Measurements from ENCODE around the gene PTPRJ.
"Not testable (repeated sequence)": the region's sequence is repeated elsewhere in the genome, so short reads cannot be mapped to it uniquely, and the experiment has no call there.

Gene PTPRJ

DNA sequence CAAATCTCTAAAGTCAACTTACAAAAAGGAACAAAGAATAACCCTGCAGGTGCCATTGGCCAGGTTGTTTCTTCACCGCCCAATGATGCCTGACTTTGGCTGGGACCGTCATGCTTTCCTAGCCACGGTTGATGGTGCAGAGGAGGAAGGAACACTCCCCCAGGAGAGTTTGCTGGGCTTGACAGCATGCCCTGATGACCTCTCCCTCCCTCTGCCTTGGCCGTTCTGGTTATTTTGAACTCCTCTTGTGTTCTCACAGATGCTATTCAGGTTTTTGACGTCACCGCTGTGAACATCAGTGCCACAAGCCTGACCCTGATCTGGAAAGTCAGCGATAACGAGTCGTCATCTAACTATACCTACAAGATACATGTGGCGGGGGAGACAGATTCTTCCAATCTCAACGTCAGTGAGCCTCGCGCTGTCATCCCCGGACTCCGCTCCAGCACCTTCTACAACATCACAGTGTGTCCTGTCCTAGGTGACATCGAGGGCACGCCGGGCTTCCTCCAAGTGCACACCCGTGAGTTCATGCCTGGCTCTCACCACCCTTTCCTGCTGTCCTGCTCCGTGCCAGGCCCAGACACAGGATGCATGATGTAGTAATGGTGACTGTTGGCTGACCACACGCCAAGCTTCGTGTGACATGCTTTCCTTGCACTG lies 147.3 kb downstream of the PTPRJ start:
- Histone ChIP-seq H3K27ac (ENCODE audit: insufficient read depth, low read depth, low read length, poor library complexity, severe bottlenecking) (no peak overlapping the region), H3K27me3 (ENCODE audit: control insufficient read depth, insufficient read depth, low read length, poor library complexity, severe bottlenecking) (no peaks in the 10 kb centered on the region), H3K9me3 (ENCODE audit: control insufficient read depth, low read length) (no peaks in the 10 kb centered on the region), H3K36me3 (ENCODE audit: control insufficient read depth, insufficient read depth, low read length) (peaks cover 9% of the 10 kb centered on the region), H3K4me3 (ENCODE audit: insufficient read depth, low read depth, low read length) (no peak overlapping the region), H3K4me1 (ENCODE audit: control insufficient read depth, insufficient read depth, low read length) (no peaks in the 10 kb centered on the region)
- WGBS, 2 experiments, result 96 to 97% methylated on average over 22 of the region's 22 CpGs

DNA sequence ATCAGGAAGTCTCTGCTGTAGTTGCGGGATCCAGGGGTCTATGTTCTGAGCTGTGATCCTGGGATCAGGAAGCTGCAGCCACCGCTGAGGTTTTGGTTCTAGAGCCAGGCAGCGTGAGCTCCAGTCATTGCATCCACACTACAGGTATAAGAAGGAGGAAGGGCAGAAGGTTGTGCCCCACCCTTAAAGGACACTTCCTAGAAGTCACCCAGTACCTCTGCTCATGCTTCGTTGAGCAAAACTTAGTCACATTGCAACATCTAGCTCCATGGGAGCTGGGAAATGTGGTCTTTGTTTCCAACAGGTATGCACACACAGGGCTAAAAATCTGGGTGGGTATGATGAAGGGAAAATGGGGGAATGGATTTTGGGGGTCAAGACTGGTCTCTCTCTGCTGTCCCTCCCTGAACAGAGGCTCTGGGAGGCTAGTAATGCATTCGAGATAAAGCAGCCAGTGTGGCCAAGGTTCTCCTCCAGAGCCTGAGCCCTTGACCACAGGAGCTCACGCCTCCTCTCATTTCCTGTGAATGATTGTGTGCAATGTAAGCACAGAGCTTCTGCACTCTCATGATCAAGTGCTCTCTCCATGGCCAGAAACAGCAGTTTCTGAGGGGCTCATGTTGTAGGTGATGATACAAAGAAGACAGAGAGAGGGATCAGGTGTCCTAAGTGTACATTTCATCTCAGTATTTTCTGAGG lies 149.5 kb downstream of the PTPRJ start:
- no peak overlapping the region for H3K4me3 ChIP-seq (ENCODE audit: insufficient read depth, low read depth, low read length)
- no peak overlapping the region for H3K27ac ChIP-seq (ENCODE audit: insufficient read depth, low read depth, low read length, poor library complexity, severe bottlenecking)
- H3K4me1 ChIP-seq (ENCODE audit: control insufficient read depth, insufficient read depth, low read length), result no peaks in the 10 kb centered on the region
- H3K36me3 ChIP-seq (ENCODE audit: control insufficient read depth, insufficient read depth, low read length), result peaks cover 9% of the 10 kb centered on the region
- whole genome bisulfite sequencing, 2 experiments, result 95 to 97% methylated on average over 6 of the region's 6 CpGs
- H3K9me3 ChIP-seq (ENCODE audit: control insufficient read depth, low read length), result no peaks in the 10 kb centered on the region
- no peaks in the 10 kb centered on the region for H3K27me3 ChIP-seq (ENCODE audit: control insufficient read depth, insufficient read depth, low read length, poor library complexity, severe bottlenecking)

DNA sequence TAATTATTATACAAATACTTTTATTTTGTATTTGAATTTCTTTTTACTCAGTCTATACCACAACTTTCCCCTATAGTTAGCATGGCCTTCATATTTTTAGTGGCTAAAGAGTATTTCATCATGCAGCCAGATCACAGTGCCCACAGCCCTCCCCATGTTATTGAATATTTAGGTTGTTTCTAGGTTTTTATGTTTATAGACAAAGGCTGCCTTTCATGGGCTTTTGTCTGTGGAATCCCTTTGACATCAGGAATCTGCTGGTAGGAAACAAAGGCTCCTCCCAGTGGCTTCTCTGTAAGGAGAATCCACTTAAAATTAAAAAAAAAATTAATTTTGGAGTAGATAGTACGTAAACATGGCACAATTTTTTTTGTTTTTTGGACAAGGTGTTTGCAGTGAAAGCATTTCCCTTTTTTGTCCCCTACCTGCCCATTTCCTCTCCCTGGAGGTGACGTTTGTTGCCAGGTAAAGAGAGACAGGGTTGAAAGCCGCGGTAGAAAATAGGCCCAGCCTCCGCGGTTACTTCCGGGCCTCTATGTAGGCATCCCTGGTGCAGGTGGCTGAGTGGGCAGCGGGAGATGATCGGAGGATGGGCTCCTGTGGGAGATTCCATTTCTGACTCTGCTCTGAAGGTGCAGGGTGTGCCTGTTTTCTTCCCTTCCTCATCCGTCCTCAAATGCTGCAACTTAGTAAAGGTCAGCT lies 154.0 kb downstream of the PTPRJ start:
- Histone ChIP-seq H3K4me3 (ENCODE audit: insufficient read depth, low read depth, low read length) (no peak overlapping the region), H3K36me3 (ENCODE audit: control insufficient read depth, insufficient read depth, low read length) (peaks cover 4% of the 10 kb centered on the region), H3K4me1 (ENCODE audit: control insufficient read depth, insufficient read depth, low read length) (no peaks in the 10 kb centered on the region), H3K27ac (ENCODE audit: insufficient read depth, low read depth, low read length, poor library complexity, severe bottlenecking) (peak overlapping the region; percentile 16), H3K9me3 (ENCODE audit: control insufficient read depth, low read length) (no peaks in the 10 kb centered on the region), H3K27me3 (ENCODE audit: control insufficient read depth, insufficient read depth, low read length, poor library complexity, severe bottlenecking) (no peaks in the 10 kb centered on the region)
- 78 to 88% methylated on average over 9 to 10 of the region's 10 CpGs for whole genome bisulfite sequencing, 2 experiments

GRCh38 chr11:48138222-48138621 lies 157.9 kb downstream of the PTPRJ start:
- Histone ChIP-seq H3K27ac (ENCODE audit: insufficient read depth, low read depth, low read length, poor library complexity, severe bottlenecking) (no peak overlapping the region), H3K4me1 (ENCODE audit: control insufficient read depth, insufficient read depth, low read length) (no peaks in the 10 kb centered on the region), H3K9me3 (ENCODE audit: control insufficient read depth, low read length) (no peaks in the 10 kb centered on the region), H3K4me3 (ENCODE audit: insufficient read depth, low read depth, low read length) (no peak overlapping the region), H3K36me3 (ENCODE audit: control insufficient read depth, insufficient read depth, low read length) (peaks cover 3% of the 10 kb centered on the region), H3K27me3 (ENCODE audit: control insufficient read depth, insufficient read depth, low read length, poor library complexity, severe bottlenecking) (no peaks in the 10 kb centered on the region)

DNA sequence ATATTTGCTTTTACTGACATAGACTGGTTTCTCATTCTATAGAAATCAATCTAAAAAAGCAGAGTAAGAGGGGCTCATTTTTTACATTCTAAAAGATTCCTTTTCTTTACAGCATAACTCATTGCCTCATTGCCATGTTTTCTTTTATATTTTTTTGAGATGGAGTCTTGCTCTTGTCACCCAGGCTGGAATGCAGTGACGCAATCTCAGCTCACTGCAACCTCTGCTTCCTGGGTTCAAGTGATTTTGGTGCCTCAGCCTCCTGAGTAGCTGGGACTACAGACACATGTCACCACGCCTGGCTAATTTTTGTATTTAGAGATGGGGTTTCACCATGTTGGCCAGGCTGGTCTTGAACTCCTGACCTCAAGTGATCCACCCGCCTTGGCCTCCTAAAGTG lies 159.5 kb downstream of the PTPRJ start:
- not testable (repeated sequence) for H3K27ac ChIP-seq (ENCODE audit: insufficient read depth, low read depth, low read length, poor library complexity, severe bottlenecking); H3K4me3 ChIP-seq (ENCODE audit: insufficient read depth, low read depth, low read length); H3K36me3 ChIP-seq (ENCODE audit: control insufficient read depth, insufficient read depth, low read length); H3K27me3 ChIP-seq (ENCODE audit: control insufficient read depth, insufficient read depth, low read length, poor library complexity, severe bottlenecking); H3K4me1 ChIP-seq (ENCODE audit: control insufficient read depth, insufficient read depth, low read length); H3K9me3 ChIP-seq (ENCODE audit: control insufficient read depth, low read length)
- 92% methylated on average over 3 of the region's 3 CpGs for WGBS, 2 experiments

DNA sequence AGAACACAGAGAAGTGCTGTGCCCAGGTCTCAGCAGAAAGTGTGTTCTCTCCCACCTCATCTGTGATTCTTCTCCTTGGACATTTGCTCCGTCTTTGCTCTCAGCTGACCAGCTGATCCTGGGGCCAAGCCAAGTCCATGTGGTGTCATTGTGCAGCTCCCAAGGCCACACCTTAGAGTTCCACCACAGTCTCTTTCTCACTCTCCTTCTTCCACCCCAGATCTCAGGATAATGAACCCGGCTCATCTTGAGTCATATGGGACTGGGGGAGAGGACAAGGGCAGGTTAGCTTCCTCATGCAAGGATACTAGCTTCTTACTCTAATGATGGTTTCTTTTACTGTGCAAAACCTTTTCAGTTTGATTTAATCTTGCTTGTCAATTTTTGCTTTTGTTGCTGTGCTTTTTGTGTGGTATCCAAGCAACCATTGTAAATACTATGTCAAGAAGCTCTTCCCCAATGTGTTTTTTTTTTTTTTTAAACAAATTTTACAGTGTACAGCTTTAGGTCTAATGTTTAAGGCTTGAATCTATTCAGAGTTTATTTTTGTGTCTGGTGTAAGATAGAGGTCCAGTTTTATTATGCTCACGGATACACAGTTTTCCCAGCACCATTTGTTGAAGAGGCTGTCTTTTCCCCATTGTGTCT lies 161.2 kb downstream of the PTPRJ start:
- Histone ChIP-seq H3K27ac (ENCODE audit: insufficient read depth, low read depth, low read length, poor library complexity, severe bottlenecking) (no peak overlapping the region), H3K27me3 (ENCODE audit: control insufficient read depth, insufficient read depth, low read length, poor library complexity, severe bottlenecking) (no peaks in the 10 kb centered on the region), H3K4me3 (ENCODE audit: insufficient read depth, low read depth, low read length) (no peak overlapping the region), H3K9me3 (ENCODE audit: control insufficient read depth, low read length) (no peaks in the 10 kb centered on the region), H3K36me3 (ENCODE audit: control insufficient read depth, insufficient read depth, low read length) (peaks cover 8% of the 10 kb centered on the region), H3K4me1 (ENCODE audit: control insufficient read depth, insufficient read depth, low read length) (no peaks in the 10 kb centered on the region)
- WGBS, 2 experiments, result 91 to 92% methylated on average over 3 of the region's 3 CpGs

DNA sequence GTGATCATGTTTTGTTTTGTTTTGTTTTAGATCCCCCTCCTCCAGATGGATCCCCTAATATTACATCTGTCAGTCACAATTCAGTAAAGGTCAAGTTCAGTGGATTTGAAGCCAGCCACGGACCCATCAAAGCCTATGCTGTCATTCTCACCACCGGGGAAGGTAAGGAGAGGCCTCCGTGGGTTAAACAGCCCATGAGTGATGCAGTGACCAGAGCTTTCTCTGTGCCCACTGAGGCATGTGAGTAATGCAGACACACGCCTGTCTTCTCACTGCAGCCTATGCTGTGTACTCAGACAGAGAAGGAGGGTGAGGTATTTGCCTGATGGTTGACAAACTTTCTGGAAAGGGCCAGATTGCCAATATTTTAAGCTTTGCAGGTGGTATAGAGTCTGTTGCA lies 162.5 kb downstream of the PTPRJ start:
- Histone ChIP-seq H3K27me3 (ENCODE audit: control insufficient read depth, insufficient read depth, low read length, poor library complexity, severe bottlenecking) (no peaks in the 10 kb centered on the region), H3K4me3 (ENCODE audit: insufficient read depth, low read depth, low read length) (no peak overlapping the region), H3K4me1 (ENCODE audit: control insufficient read depth, insufficient read depth, low read length) (no peaks in the 10 kb centered on the region), H3K27ac (ENCODE audit: insufficient read depth, low read depth, low read length, poor library complexity, severe bottlenecking) (no peak overlapping the region), H3K36me3 (ENCODE audit: control insufficient read depth, insufficient read depth, low read length) (peaks cover 8% of the 10 kb centered on the region), H3K9me3 (ENCODE audit: control insufficient read depth, low read length) (no peaks in the 10 kb centered on the region)
- WGBS, 2 experiments, result 89% methylated on average over 4 of the region's 4 CpGs

GRCh38 chr11:48148749-48149148 lies 168.4 kb downstream of the PTPRJ start:
- H3K36me3 ChIP-seq (ENCODE audit: control insufficient read depth, insufficient read depth, low read length), result peaks cover 13% of the 10 kb centered on the region
- H3K9me3 ChIP-seq (ENCODE audit: control insufficient read depth, low read length), result no peaks in the 10 kb centered on the region
- no peak overlapping the region for H3K4me3 ChIP-seq (ENCODE audit: insufficient read depth, low read depth, low read length)
- no peaks in the 10 kb centered on the region for H3K27me3 ChIP-seq (ENCODE audit: control insufficient read depth, insufficient read depth, low read length, poor library complexity, severe bottlenecking)
- 93 to 97% methylated on average over 2 to 3 of the region's 3 CpGs for WGBS, 2 experiments
- H3K27ac ChIP-seq (ENCODE audit: insufficient read depth, low read depth, low read length, poor library complexity, severe bottlenecking), result no peak overlapping the region
- H3K4me1 ChIP-seq (ENCODE audit: control insufficient read depth, insufficient read depth, low read length), result no peaks in the 10 kb centered on the region

DNA sequence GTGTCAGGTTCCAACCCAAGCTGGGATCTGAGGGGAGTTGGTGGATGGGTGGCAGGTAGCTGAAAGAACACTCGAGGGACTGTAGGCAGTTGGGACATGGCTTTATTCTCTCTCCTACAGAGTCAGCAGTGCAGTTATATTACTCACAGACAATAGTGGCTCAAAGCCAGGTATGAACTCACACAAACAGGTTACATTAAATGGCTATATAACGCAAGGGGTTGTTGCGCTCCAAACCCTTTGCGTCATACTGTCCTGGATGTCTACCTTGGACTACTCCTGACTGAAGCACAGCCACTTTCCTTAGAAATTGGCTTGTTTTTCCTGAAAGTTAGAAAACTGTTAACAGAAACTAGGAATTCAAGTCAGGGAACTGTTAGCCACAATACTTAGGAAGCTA lies 169.9 kb downstream of the PTPRJ start:
- no peak overlapping the region for H3K4me3 ChIP-seq (ENCODE audit: insufficient read depth, low read depth, low read length)
- H3K27me3 ChIP-seq (ENCODE audit: control insufficient read depth, insufficient read depth, low read length, poor library complexity, severe bottlenecking), result no peaks in the 10 kb centered on the region
- H3K27ac ChIP-seq (ENCODE audit: insufficient read depth, low read depth, low read length, poor library complexity, severe bottlenecking), result no peak overlapping the region
- no peaks in the 10 kb centered on the region for H3K9me3 ChIP-seq (ENCODE audit: control insufficient read depth, low read length)
- peaks cover 13% of the 10 kb centered on the region for H3K36me3 ChIP-seq (ENCODE audit: control insufficient read depth, insufficient read depth, low read length)
- 96% methylated on average over 4 of the region's 4 CpGs for WGBS, 2 experiments
- H3K4me1 ChIP-seq (ENCODE audit: control insufficient read depth, insufficient read depth, low read length), result no peaks in the 10 kb centered on the region

- Histone ChIP-seq H3K9me3 (ENCODE audit: control insufficient read depth, low read length) (no peaks in the 10 kb centered on the region), H3K4me3 (ENCODE audit: insufficient read depth, low read depth, low read length) (no peak overlapping the region), H3K36me3 (ENCODE audit: control insufficient read depth, insufficient read depth, low read length) (peaks cover 12% of the 10 kb centered on the region), H3K27ac (ENCODE audit: insufficient read depth, low read depth, low read length, poor library complexity, severe bottlenecking) (no peak overlapping the region), H3K4me1 (ENCODE audit: control insufficient read depth, insufficient read depth, low read length) (no peaks in the 10 kb centered on the region), H3K27me3 (ENCODE audit: control insufficient read depth, insufficient read depth, low read length, poor library complexity, severe bottlenecking) (no peaks in the 10 kb centered on the region)
- 98 to 100% methylated on average over 2 to 3 of the region's 3 CpGs for WGBS, 2 experiments
These were observed 173.8 kb downstream of the PTPRJ start for GRCh38 chr11:48154151-48154550.

Measured in ectodermal cell (in vitro differentiated cells).